HUES6 (cell line): Measurements from ENCODE around the gene ST8SIA5.

Source experiments
- H3K27ac ChIP-seq: 2 replicates; pipeline ENCODE4 v1.7.0; 2013; ENCODE audit warnings: low read depth, mild to moderate bottlenecking, low read length, inconsistent platforms
- H3K27me3 ChIP-seq: 2 replicates; pipeline ENCODE4 v1.6.1; 2013; ENCODE audit warnings: low read length; ENCODE audit not compliant: control insufficient read depth, insufficient read depth
- H3K36me3 ChIP-seq: 2 replicates; pipeline ENCODE4 v1.6.1; 2013; ENCODE audit warnings: low read length; ENCODE audit not compliant: control insufficient read depth, insufficient read depth
- H3K4me1 ChIP-seq: 2 replicates; pipeline ENCODE4 v1.6.1; 2013; ENCODE audit warnings: low read length; ENCODE audit not compliant: control insufficient read depth, insufficient read depth
- H3K4me3 ChIP-seq: 2 replicates; pipeline ENCODE4 v1.5.1; 2013; ENCODE audit warnings: low read depth, low read length
- H3K9ac ChIP-seq: one replicate; pipeline ENCODE4 v1.6.1; 2013; ENCODE audit warnings: mild to moderate bottlenecking, low read length
- H3K9me3 ChIP-seq: 2 replicates; pipeline ENCODE4 v1.6.1; 2013; ENCODE audit warnings: low read depth, low read length; ENCODE audit not compliant: control insufficient read depth, insufficient read depth

The ST8SIA5 gene

GRCh38 chr18:46712406-46712805 is 44.4 kb downstream of the ST8SIA5 start:
- no peaks in the 10 kb centered on the region for H3K36me3 ChIP-seq
- no peaks in the 10 kb centered on the region for H3K9me3 ChIP-seq
- H3K4me3 ChIP-seq, result no peak overlapping the region
- no peak overlapping the region for H3K9ac ChIP-seq
- H3K27ac ChIP-seq, result no peak overlapping the region
- peaks cover 5% of the 10 kb centered on the region for H3K4me1 ChIP-seq
- H3K27me3 ChIP-seq, result no peaks in the 10 kb centered on the region

GRCh38 chr18:46711444-46711863 is 45.4 kb downstream of the ST8SIA5 start:
- Histone ChIP-seq H3K36me3 (no peaks in the 10 kb centered on the region), H3K9me3 (no peaks in the 10 kb centered on the region), H3K4me1 (peaks cover 15% of the 10 kb centered on the region), H3K4me3 (no peak overlapping the region), H3K27me3 (no peaks in the 10 kb centered on the region), H3K9ac (no peak overlapping the region), H3K27ac (no peak overlapping the region)

GRCh38 chr18:46706968-46707367 is 49.9 kb downstream of the ST8SIA5 start:
- Histone ChIP-seq H3K4me3 (no peak overlapping the region), H3K27me3 (no peaks in the 10 kb centered on the region), H3K27ac (no peak overlapping the region), H3K4me1 (peaks cover 18% of the 10 kb centered on the region), H3K36me3 (no peaks in the 10 kb centered on the region), H3K9ac (no peak overlapping the region), H3K9me3 (no peaks in the 10 kb centered on the region)

GRCh38 chr18:46705521-46705920 is 51.3 kb downstream of the ST8SIA5 start:
- H3K4me3 ChIP-seq, result no peak overlapping the region
- no peak overlapping the region for H3K9ac ChIP-seq
- H3K27me3 ChIP-seq, result no peaks in the 10 kb centered on the region
- H3K27ac ChIP-seq, result no peak overlapping the region
- H3K36me3 ChIP-seq, result no peaks in the 10 kb centered on the region
- H3K9me3 ChIP-seq, result no peaks in the 10 kb centered on the region
- peaks cover 18% of the 10 kb centered on the region for H3K4me1 ChIP-seq

- no peaks in the 10 kb centered on the region for H3K9me3 ChIP-seq
- peaks cover 18% of the 10 kb centered on the region for H3K4me1 ChIP-seq
- H3K27ac ChIP-seq, result no peak overlapping the region
- no peak overlapping the region for H3K4me3 ChIP-seq
- H3K36me3 ChIP-seq, result no peaks in the 10 kb centered on the region
- H3K27me3 ChIP-seq, result no peaks in the 10 kb centered on the region
- no peak overlapping the region for H3K9ac ChIP-seq
Measured at GRCh38 chr18:46704816-46705215, 52.0 kb downstream of the ST8SIA5 start.

GRCh38 chr18:46704189-46704588 is 52.7 kb downstream of the ST8SIA5 start:
- no peak overlapping the region for H3K27ac ChIP-seq
- no peak overlapping the region for H3K9ac ChIP-seq
- no peaks in the 10 kb centered on the region for H3K36me3 ChIP-seq
- H3K27me3 ChIP-seq, result no peaks in the 10 kb centered on the region
- no peak overlapping the region for H3K4me3 ChIP-seq
- no peaks in the 10 kb centered on the region for H3K9me3 ChIP-seq
- H3K4me1 ChIP-seq, result peaks cover 18% of the 10 kb centered on the region

GRCh38 chr18:46702471-46702870 is 54.4 kb downstream of the ST8SIA5 start:
- Histone ChIP-seq H3K27me3 (no peaks in the 10 kb centered on the region), H3K36me3 (no peaks in the 10 kb centered on the region), H3K9me3 (no peaks in the 10 kb centered on the region), H3K9ac (no peak overlapping the region), H3K4me1 (peaks cover 16% of the 10 kb centered on the region), H3K27ac (no peak overlapping the region), H3K4me3 (no peak overlapping the region)

GRCh38 chr18:46700066-46700824 is 56.6 kb downstream of the ST8SIA5 start:
- H3K4me1 ChIP-seq, result peaks cover 1% of the 10 kb centered on the region; the same call in 1 of the 2 replicates
- H3K9ac ChIP-seq, result no peak overlapping the region
- no peak overlapping the region for H3K4me3 ChIP-seq
- H3K9me3 ChIP-seq, result no peaks in the 10 kb centered on the region
- H3K27me3 ChIP-seq, result no peaks in the 10 kb centered on the region
- no peak overlapping the region for H3K27ac ChIP-seq
- H3K36me3 ChIP-seq, result no peaks in the 10 kb centered on the region

- Histone ChIP-seq H3K27me3 (no peaks in the 10 kb centered on the region), H3K36me3 (no peaks in the 10 kb centered on the region), H3K9ac (no peak overlapping the region), H3K4me1 (peaks cover 14% of the 10 kb centered on the region; the same call in 1 of the 2 replicates), H3K27ac (no peak overlapping the region), H3K4me3 (no peak overlapping the region), H3K9me3 (no peaks in the 10 kb centered on the region)
Measured at GRCh38 chr18:46696702-46697101, 60.2 kb downstream of the ST8SIA5 start.

GRCh38 chr18:46696268-46696667 is 60.6 kb downstream of the ST8SIA5 start:
- H3K4me1 ChIP-seq, result peaks cover 14% of the 10 kb centered on the region; the same call in 1 of the 2 replicates
- H3K36me3 ChIP-seq, result no peaks in the 10 kb centered on the region
- no peak overlapping the region for H3K27ac ChIP-seq
- H3K27me3 ChIP-seq, result no peaks in the 10 kb centered on the region
- no peak overlapping the region for H3K9ac ChIP-seq
- H3K4me3 ChIP-seq, result no peak overlapping the region
- H3K9me3 ChIP-seq, result no peaks in the 10 kb centered on the region

- H3K4me3 ChIP-seq, result no peak overlapping the region
Measured at GRCh38 chr18:46693996-46694395, 62.9 kb downstream of the ST8SIA5 start.

More at GRCh38 chr18:46693996-46694395, 62.9 kb downstream of the ST8SIA5 start:
- H3K27me3 ChIP-seq, result no peaks in the 10 kb centered on the region
- no peaks in the 10 kb centered on the region for H3K9me3 ChIP-seq
- no peak overlapping the region for H3K27ac ChIP-seq
- peaks cover 14% of the 10 kb centered on the region; the same call in 1 of the 2 replicates for H3K4me1 ChIP-seq
- H3K36me3 ChIP-seq, result no peaks in the 10 kb centered on the region
- H3K9ac ChIP-seq, result no peak overlapping the region
